ENCODE data around the gene ASCC2. TPM values are rescaled to one million over a fixed set of nuclear protein-coding genes. Genes with fewer than 3 reads are reported as not detected.
"Not testable (repeated sequence)": the region's sequence is repeated elsewhere in the genome, so short reads cannot be mapped to it uniquely, and the experiment has no call there.

ASCC2 gene
- 10 to 100 TPM; 74.1 to 76.1 TPM for total RNA-seq

GRCh38 chr22:29837741-29838598 is at the start of gene ASCC2:
ASCC2 (minus strand) TSS chr22:29838274; CDS start chr22:29832325, 5,949 bp downstream.
- CTCF ChIA-PET: interaction anchor here (0.6 to 1.2 kb wide), 3 partner anchors 11 to 65 kb away, joined by 3 read pairs; no protein-coding TSS in a partner anchor
- POLR2A ChIA-PET: interaction anchor here (0.6 to 1.0 kb wide), 2 partner anchors 46 to 542 kb away, joined by 3 read pairs; no protein-coding TSS in a partner anchor

- ChIA-PET POLR2A (interaction anchor here (0.6 kb wide), 1 partner anchor 94 kb away, joined by 5 read pairs; no protein-coding TSS in a partner anchor), CTCF (no interaction called here)
These were observed 49.3 kb upstream of the ASCC2 start for GRCh38 chr22:29887358-29887757.

- ChIA-PET CTCF (no interaction called here), POLR2A (interaction anchor here (0.6 kb wide), 1 partner anchor 95 kb away, joined by 5 read pairs; no protein-coding TSS in a partner anchor)
These were observed 48.5 kb upstream of the ASCC2 start for GRCh38 chr22:29886596-29886995.

- POLR2A ChIA-PET: no interaction called here
- CTCF ChIA-PET: no interaction called here
These were observed 47.5 kb upstream of the ASCC2 start for GRCh38 chr22:29885610-29886009.

- ChIA-PET CTCF (interaction anchor here (0.6 kb wide), 1 partner anchor 115 kb away, joined by 4 read pairs; no protein-coding TSS in a partner anchor), POLR2A (interaction anchor here (0.6 to 0.8 kb wide), 4 partner anchors 12 to 755 kb away, joined by 3 to 8 read pairs (median 4); no protein-coding TSS in a partner anchor)
These were observed 45.7 kb upstream of the ASCC2 start for GRCh38 chr22:29883775-29884097.

GRCh38 chr22:29883045-29883774 is 45.1 kb upstream of the ASCC2 start, which contains the start of gene MTMR3:
MTMR3 (plus strand) TSS chr22:29883174; CDS start chr22:29971060, 87,886 bp downstream.
- ChIA-PET POLR2A (interaction anchor here (0.6 to 0.8 kb wide), 4 partner anchors 12 to 755 kb away, joined by 3 to 8 read pairs (median 4); no protein-coding TSS in a partner anchor), CTCF (interaction anchor here (0.6 kb wide), 1 partner anchor 36 kb away, joined by 3 read pairs; no protein-coding TSS in a partner anchor)

- CTCF ChIA-PET: interaction anchor here (0.6 kb wide), 2 partner anchors 36 to 348 kb away, joined by 3 to 4 read pairs; no protein-coding TSS in a partner anchor
- POLR2A ChIA-PET: no interaction called here
These were observed 44.6 kb upstream of the ASCC2 start for GRCh38 chr22:29882716-29883044.

- ChIA-PET POLR2A (no interaction called here), CTCF (no interaction called here)
These were observed 41.7 kb upstream of the ASCC2 start for GRCh38 chr22:29879753-29880152.

- CTCF ChIA-PET: no interaction called here
- POLR2A ChIA-PET: no interaction called here
These were observed 39.5 kb upstream of the ASCC2 start for GRCh38 chr22:29877620-29878019.

GRCh38 chr22:29873943-29874342 is 35.9 kb upstream of the ASCC2 start:
- CTCF ChIA-PET: interaction anchor here (0.6 kb wide), 1 partner anchor 51 kb away, joined by 3 read pairs; no protein-coding TSS in a partner anchor

GRCh38 chr22:29872989-29873388 is 34.9 kb upstream of the ASCC2 start:
- CTCF ChIA-PET: no interaction called here
- POLR2A ChIA-PET: interaction anchor here (0.8 kb wide), 1 partner anchor 18 kb away, joined by 3 read pairs; no protein-coding TSS in a partner anchor

More at GRCh38 chr22:29873943-29874342, 35.9 kb upstream of the ASCC2 start:
- POLR2A ChIA-PET: no interaction called here

GRCh38 chr22:29872144-29872893 is 34.2 kb upstream of the ASCC2 start:
- POLR2A ChIA-PET: interaction anchor here (0.8 kb wide), 1 partner anchor 17 kb away, joined by 3 read pairs; no protein-coding TSS in a partner anchor
- CTCF ChIA-PET: no interaction called here

- ChIA-PET CTCF (no interaction called here), POLR2A (interaction anchor here (0.7 kb wide), 1 partner anchor 12 kb away, joined by 5 read pairs; no protein-coding TSS in a partner anchor)
These were observed 33.6 kb upstream of the ASCC2 start for GRCh38 chr22:29871684-29872083.

GRCh38 chr22:29870574-29870973 is 32.5 kb upstream of the ASCC2 start:
- ChIA-PET POLR2A (no interaction called here), CTCF (interaction anchor here (0.7 to 0.8 kb wide), 3 partner anchors 78 to 242 kb away, joined by 3 to 4 read pairs (median 3); no protein-coding TSS in a partner anchor)

- ChIA-PET POLR2A (no interaction called here), CTCF (no interaction called here)
These were observed 29.8 kb upstream of the ASCC2 start for GRCh38 chr22:29867851-29868250.

- ChIA-PET CTCF (no interaction called here), POLR2A (no interaction called here)
These were observed 29.2 kb upstream of the ASCC2 start for GRCh38 chr22:29867260-29867659.

GRCh38 chr22:29865572-29865971 is 27.5 kb upstream of the ASCC2 start:
- POLR2A ChIA-PET, CTCF ChIA-PET: not testable (repeated sequence)

GRCh38 chr22:29861672-29862297 is 23.7 kb upstream of the ASCC2 start:
- ChIA-PET CTCF (interaction anchor here (0.6 kb wide), 1 partner anchor 11 kb away, joined by 3 read pairs; no protein-coding TSS in a partner anchor), POLR2A (no interaction called here)
